Thyroid gland (tissue), 4 donors: ENCODE results near the gene INPP5K.

Experiments used
- CTCF ChIP-seq, 6 experiments: fragments of 200-600 bp in 3 of 6; fragments of 450-650 bp in 3 of 6; sonication (generic) in 3 of 6; IDR thresholded peaks; one replicate each; pipeline ENCODE4 v1.5.1; 2016 to 2019; ENCODE audit warnings: antibody characterized with exemption in 6 of 6, mild to moderate bottlenecking in 2 of 6, inconsistent platforms in 1 of 6, moderate library complexity in 1 of 6
- POLR2A ChIP-seq, 2 donors: fragments of 450-650 bp; IDR thresholded peaks; one replicate each; pipeline ENCODE4 v1.6.1; 2017; ENCODE audit warnings: antibody characterized with exemption in 2 of 2, mild to moderate bottlenecking in 2 of 2, moderate library complexity in 1 of 2

- no peak for TF ChIP-seq CTCF (IDR thresholded peaks at IDR 0.05)
- TF ChIP-seq POLR2A (IDR thresholded peaks at IDR 0.05), result no peak
Observed at GRCh38 chr17:1560101-1560857, 43.9 kb upstream of the INPP5K start.
